HG02610 (cell line): ENCODE data around the gene RASAL1.
A peak's percentile ranks its signal among the peaks of the same experiment; 100 is the strongest.

Experiments used
- ATAC-seq: cut with Tn5 transposase; IDR thresholded peaks from one replicate; pipeline ENCODE4 v1.9.1; 2021; ENCODE audit warnings: mild to moderate bottlenecking, moderate library complexity; ENCODE audit not compliant: unreplicated experiment

RASAL1 gene, protein sequence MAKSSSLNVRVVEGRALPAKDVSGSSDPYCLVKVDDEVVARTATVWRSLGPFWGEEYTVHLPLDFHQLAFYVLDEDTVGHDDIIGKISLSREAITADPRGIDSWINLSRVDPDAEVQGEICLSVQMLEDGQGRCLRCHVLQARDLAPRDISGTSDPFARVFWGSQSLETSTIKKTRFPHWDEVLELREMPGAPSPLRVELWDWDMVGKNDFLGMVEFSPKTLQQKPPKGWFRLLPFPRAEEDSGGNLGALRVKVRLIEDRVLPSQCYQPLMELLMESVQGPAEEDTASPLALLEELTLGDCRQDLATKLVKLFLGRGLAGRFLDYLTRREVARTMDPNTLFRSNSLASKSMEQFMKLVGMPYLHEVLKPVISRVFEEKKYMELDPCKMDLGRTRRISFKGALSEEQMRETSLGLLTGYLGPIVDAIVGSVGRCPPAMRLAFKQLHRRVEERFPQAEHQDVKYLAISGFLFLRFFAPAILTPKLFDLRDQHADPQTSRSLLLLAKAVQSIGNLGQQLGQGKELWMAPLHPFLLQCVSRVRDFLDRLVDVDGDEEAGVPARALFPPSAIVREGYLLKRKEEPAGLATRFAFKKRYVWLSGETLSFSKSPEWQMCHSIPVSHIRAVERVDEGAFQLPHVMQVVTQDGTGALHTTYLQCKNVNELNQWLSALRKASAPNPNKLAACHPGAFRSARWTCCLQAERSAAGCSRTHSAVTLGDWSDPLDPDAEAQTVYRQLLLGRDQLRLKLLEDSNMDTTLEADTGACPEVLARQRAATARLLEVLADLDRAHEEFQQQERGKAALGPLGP

DNA sequence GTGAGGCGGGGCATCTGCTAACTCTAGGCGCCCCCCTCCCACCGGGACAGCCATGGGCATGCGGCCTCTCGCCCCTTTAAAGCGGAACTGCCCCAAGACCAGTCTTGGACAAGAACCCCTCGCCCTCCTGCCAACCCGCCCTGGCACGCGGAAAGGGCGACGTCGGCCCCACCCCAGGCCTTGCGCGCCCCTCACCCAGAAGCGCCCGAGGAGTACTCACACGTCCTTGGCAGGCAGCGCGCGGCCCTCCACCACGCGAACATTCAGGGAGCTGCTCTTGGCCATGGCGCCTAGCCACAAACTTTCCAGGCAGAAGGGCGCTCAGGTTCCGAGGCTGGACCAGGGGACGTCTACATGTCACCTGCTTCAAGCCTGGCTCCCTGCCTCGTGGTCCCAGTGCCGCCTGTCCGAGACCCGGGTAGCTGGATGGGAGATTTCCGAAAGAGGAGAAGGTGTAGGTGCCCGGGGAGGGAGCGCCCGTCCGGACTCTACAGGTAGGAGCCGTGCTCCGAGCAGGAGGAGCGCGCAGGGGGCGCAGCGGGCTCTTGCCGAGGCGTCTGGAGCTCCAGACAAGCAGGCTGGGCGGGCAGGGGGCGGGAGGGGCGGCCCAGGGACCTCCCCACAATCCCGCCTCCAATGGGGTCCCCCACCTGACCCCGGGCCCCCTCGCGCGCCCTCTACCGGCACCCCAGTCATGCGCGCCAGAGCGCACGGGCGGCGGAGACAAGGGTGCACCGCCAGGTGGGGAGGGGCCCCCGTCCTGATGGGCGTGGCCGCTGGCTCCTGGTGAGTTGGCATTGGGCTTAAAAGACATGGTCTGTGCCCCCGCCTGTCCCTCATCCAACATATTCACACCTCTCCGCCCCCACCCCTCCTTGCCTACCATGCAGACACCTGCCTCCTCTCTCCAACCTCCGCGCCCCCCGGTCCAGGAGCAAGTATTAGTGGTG, at the start of gene RASAL1:
Gene RASAL1 (minus strand): TSS at position 584 of the 950 bp plus-strand sequence. CDS start 299 bp downstream, at position 285.
- ATAC-seq: no peak

DNA sequence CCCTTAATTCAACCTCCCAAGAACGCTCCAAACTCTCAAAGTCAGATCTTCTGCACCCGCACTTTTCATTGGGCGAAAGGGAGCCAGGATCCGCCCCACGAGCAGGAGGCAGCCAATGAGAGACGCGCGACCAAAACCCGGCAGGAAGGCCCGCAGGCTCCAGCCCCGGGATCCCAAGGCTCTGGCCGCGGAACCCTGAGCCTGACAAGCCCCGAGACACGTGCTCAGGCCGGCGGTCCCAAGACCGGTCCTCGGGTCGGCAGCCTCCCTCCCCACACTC, 49.3 kb upstream of the RASAL1 start:
- peak; percentile 78 for ATAC-seq

DNA sequence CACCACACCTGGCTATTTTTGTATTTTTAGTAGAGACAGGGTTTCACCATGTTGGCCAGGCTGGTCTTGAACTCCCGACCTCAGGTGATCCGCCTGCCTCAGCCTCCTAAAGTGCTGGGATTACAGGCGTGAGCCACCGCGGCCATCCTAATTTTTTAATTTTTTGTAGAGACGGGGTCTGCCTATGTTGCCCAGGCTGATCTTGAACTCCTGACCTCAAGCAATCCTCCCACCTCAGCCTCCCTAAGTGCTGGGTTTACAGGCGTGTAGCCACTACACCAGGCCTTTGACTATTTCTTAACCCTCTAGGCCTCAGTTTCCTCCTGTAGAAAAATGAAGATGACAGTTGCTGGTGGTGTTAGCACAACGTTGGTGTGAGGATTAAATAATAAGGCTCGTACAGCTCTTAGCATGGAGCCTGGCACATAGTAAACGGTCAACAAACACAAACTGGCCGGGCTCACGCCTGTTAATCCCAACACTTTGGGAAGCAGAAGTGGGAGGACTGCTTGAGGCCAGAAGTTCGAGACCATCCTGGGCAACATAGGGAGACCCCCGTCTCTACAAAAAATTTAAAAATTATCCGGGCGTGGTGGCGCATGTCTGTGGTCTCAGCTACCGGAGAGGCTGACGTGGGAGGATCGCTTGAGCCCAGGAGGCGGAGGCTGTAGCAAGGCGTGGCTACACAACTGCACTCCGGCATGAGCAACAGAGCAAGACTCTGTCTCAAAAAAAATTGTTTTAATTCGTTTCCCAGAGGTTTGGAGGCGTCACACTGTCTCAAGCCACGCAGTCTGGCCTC, 48.7 kb upstream of the RASAL1 start:
- ATAC-seq: peak; percentile 47

DNA sequence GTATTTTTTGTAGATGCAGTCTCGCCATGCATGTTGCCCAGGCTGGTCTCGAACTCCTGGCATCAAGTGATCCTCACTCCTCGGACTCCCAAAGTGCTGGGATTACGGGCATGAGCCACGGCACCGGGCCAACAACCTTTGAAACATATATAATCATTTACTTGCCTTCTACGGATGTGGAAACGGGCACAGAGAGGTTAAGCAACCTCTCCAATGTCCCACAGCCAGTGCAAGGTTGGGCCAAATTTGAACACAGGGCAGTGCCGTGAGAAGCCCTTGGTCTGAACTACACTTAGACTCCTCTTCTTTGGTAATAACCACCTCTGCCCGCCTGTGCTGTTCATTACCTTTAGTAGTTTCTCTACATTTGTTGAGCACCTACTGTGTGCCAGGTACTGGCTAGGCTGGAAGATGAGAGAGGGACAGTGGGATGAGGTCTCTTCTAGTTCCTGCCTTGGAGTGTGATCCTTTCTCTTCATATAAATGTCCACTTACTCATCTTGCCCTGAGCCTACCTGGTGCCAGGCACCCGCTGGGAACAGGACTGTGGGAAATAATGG, 47.5 kb upstream of the RASAL1 start:
- ATAC-seq: no peak

DNA sequence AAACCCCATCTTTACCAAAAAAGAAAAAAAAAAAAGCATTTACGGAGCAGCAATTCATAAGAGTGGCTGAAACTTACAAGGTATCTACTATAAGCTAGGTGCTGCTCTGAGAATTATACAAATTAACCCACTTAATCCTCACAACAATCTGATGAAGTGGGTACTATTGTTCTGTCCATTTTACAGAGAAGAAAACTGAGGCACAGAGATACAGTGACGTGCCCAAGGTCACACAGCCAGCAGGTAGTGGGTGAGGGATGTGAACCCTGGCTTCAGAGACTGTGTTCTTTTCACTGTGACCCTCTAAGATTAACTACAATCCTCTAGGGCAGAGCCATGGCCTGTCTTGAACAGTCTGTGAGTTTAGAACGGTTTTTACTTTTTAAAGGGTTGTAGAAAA, 46.4 kb upstream of the RASAL1 start:
- no peak for ATAC-seq

DNA sequence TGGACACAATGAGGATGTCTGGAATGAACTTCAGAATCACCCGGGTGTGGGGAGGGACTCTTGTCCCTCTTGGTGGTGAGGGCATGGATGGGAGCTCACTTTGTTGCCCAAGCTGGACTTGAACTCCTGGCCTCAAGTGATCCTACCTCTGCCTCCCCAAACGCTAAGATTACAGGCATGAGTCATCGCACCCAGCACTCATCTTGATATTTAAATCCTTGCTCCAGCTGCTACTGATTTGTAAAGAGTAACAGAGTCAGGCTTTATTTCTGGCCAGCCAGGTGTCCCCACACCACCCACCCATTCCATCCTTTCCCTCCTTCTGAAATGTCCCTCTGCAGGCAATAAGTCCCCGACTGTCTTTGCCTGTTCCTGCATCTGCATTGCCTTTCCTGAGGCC, 44.8 kb upstream of the RASAL1 start:
- ATAC-seq: no peak

DNA sequence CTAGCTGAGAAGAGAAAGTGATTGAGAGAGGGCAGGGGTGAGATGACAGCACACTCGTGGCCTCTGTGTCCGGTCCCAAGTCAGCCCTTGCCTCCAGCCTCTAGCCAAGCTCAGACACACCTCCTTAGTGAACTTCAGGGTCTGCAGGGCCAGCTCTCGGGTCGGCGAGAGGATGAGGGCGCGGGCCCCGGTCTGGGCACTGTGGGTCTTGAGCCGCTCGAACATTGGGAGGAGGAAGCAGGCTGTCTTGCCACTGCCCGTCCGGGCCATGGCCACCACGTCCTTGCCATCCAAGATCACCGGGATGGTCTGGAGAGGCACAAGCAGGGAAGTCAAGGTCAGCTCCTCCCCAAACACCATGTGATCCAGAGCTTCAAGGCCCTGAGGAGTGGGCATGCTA, 43.5 kb upstream of the RASAL1 start:
- ATAC-seq: no peak

DNA sequence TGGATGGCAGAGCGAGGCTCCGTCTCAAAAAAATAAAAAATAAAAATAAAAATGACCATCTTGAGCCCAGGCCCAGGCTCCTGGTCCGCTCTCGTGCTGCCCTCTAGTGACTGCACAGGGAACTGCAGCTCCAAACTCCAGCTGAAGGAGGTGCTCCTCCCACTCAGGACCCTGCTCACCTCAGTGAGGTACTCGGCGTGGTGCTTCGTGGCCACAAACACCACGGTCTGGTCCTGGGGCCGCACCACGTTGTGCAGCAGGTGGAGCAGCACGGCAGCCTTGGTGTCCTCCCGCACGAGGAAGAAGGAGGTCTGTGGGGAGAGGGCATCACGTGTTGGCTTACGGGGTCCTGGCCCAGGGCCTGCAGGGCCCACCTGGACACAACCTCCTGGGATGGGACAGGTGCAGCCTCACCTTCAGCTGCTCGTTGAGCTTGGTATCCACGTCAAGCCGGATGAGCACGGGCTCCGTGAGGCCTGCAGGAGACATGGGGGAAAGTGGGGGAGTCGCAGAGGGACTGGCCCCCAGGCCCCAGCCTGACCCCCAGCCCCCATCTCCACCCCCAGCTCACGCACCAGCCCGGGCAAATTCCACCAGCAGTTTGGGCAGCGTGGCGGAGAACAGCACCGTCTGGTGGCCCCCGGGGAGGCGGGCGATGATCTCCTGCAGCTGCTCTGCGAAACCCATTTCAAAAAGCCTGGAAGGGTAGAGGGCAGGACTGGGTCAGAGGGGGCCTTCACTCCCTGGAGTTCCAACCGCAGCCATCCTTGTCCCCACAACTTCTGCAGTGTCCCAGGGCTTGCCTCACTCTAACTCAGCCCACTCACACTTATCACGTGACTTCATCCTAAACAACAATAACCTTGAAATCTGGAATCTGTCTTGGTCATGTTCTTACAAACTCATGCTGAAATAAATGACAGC, 39.2 kb upstream of the RASAL1 start:
- ATAC-seq: no peak

DNA sequence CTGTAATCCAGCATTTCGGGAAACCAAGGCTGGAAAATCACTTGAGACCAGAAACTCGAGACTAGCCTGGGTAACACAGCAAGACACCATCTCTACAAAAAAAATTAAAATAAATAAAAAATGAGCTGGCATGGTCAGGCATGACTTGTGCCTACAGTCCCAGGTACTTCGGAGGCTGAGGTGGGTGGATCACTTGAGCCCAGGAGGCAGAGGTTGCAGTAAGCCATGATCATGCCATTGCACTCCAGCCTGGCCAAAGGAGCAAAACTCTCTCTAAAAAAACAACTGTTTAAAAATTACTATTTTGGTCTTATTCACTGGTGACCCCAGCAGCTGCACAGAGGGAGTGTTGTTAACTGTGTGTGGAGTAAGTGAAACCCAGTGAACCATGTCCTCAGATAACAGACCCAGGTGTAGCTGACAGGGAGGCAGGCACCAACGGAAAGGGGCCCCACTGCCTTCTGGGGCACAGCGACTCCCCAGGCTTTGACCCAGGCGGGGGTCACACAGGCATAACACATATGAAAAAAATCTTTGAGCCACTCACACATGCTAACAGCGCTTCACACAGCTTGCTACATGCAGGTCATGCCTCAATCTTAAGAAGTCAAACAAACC, 37.6 kb upstream of the RASAL1 start:
- ATAC-seq: no peak

DNA sequence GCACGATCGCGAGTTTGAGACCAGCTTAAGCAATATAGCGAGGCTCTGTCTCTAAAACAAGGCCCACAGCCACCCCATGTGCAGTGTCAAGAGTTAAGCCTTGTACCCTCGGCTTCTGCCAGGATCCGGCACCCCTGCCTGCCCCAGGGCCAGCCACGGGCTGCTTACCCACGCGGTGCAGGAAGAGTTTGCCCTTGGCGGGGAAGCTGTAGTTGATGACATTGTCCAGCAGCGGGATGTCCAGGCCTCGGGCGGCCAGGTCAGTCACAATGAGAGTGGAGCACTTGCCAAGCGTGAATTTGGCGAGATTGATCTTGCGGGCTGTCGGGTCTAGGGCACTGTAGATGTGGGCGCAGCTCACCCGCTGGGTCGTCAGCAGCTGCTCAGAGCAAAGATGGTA, 36.6 kb upstream of the RASAL1 start:
- ATAC-seq: no peak

DNA sequence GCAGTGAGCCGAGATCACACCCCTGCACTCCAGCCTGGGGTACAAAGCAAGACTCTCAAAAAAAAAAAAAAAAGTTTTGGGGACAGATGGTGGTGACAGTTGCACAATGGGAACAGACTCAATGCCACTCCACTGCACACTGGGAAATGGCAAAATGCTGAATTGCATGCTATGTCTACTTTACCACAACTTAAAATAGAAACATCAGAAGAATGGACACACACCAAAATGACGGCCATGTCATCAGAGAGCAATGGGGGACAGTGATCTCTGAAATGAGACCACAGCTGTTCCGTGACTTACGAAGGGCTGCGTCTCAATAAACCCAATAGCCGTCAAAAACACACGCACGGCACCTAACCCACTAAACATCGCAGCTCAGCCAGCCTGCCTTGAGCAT, 36.0 kb upstream of the RASAL1 start:
- no peak for ATAC-seq

DNA sequence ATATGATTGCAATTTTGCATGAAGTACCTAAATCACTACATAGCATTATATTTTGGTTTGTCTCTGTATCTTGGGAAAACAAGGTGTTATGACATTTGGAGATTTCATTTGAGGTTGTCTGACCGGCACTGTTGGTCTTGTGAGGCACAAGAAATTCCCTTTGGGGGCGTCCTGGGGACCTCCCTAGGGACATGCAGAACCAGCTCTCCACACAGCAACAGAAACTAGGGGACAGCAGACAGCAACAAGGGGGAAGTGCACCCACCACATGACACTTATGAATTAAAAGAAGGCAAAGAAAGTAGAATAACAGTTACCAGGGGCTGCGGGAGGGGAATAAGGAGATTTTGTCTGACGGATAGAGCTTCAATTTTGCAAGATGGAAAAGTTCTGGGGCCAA, 35.4 kb upstream of the RASAL1 start:
- ATAC-seq: no peak

DNA sequence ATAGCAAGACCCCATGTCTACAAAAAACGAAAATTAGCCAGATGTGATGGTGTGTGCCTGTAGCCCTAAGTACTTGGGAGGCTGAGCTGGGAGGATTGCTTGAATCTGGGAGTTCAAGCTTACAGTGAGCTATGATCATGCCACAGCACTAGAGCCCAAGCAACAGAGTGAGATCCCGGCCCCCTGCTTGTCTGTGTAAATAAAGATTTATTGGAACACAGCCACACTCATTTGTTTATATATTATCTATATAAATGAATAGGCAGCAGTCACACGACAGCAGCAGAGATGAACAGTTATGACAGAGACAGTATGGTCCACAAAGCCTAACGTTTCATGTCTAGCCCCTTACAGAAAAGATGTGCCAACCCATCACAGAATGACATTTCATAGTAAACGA, 34.9 kb upstream of the RASAL1 start:
- ATAC-seq: no peak

DNA sequence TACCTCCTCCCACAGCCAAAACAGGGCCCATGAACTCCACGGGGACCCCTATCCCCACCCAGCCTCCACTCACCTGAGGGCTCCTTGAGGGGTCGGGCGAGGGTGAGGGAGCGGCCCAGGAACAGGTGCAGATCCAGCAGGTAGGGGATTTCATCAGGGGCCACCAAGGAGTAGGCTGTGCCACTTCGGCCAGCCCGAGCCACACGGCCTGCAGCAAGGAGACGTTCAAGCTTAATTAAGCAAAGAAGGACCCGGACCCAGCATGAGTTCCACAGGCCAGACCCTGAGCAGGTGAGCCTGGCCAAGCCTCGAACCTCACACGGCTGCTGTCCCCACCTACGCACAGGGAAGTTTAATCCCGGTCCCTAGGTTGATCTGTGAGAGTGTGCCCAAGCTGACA, 34.1 kb upstream of the RASAL1 start:
- no peak for ATAC-seq

DNA sequence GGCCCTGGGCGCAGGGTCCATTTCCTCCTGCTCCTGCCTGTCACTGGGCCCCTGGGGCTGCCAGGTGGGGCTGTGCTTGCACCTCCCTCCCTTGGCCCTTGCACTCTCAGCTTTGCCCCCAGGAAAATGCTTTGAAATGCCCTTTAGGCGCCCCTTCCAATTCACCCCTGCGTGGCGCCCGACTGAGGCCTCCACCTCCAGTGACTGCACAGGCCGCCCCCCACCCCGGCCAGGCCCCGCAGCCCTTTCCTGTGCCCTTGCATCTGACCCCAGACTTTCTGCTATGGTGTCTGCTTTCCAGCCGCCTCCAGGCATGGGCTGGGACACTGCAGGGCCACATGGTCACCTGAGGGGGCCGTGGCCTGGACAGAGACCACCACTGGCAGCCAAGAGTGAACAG, 32.3 kb upstream of the RASAL1 start:
- no peak for ATAC-seq

DNA sequence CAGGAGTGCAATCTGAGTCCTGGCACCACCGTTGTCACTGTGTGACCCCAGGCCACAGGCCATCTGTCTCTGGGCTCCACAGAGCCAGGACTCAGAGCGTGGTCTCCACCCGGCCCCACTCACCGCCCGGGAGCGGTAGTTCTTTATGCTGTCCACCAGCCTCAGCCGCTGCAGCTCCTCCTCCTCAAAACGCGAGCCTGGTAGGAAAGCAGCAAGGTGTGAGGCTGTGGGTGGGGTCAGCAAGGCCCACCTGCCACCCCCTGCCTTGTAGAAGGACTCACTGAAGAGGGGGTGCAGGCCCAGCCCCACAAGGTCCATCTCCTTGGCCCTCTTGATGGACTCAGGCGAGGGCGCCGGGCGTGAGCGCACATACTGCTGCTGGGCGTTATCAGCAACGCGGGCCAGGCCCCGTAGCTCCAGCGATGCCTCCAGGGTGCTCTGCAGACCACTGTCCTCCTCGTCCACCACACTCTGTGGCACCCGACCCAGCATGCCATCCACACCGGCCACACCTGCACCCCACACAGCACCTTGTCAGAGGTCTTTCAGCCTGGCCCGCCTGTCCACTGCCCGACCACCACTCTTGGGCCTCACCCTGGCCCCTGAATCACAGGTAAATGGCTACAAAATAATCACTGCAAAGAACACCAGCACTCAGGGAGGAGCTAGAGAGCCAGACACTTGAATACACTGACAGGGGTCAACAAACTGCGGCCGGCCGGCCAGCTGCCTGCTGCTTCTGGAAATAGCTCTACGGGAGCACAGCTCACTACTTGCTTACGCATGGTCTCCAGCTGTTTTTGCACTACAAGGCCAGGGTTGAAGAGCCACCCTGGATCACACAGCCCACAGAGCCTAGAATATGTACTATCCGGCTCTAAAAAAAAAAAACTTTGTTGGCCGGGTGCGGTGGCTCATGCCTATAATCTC, 30.2 kb upstream of the RASAL1 start:
- ATAC-seq: no peak

DNA sequence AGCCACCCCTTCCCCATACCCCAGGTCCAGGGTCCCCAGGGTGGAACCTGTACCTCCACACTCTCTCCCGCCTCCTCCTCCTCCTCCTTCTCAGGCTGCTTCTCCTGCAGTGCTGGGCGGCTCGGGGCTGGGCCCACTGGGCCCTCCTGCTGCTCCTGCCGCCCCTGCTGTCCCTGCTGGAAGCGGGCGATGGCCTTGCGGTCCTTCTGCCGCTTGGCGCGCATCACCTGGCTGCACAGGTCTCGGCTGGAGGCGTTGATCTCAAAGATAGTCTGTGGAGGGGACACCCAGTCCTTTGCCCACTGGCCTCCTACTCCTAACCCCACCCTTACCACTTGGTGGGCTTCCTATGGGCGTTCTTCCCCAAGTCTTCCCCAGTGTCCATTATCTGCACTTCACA, 28.5 kb upstream of the RASAL1 start:
- no peak for ATAC-seq

DNA sequence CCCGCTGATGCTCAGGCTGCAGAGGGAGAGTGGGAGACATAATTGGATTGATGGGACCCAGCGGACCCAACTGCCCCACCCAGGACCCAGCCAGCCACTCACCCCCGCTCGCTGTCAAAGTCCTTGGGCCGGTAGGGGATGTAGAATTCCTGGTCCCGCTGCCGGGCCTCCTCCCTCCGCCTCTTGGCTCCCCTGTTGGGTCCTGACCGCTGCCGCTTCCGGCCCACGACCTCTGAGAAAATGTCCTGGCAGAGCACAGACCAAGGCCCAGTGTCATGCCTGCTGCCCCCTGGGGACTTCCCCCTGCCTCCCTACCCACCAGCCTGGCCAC, 27.4 kb upstream of the RASAL1 start:
- ATAC-seq: no peak
